Measurements from ENCODE around the gene GPR162.

DNA sequence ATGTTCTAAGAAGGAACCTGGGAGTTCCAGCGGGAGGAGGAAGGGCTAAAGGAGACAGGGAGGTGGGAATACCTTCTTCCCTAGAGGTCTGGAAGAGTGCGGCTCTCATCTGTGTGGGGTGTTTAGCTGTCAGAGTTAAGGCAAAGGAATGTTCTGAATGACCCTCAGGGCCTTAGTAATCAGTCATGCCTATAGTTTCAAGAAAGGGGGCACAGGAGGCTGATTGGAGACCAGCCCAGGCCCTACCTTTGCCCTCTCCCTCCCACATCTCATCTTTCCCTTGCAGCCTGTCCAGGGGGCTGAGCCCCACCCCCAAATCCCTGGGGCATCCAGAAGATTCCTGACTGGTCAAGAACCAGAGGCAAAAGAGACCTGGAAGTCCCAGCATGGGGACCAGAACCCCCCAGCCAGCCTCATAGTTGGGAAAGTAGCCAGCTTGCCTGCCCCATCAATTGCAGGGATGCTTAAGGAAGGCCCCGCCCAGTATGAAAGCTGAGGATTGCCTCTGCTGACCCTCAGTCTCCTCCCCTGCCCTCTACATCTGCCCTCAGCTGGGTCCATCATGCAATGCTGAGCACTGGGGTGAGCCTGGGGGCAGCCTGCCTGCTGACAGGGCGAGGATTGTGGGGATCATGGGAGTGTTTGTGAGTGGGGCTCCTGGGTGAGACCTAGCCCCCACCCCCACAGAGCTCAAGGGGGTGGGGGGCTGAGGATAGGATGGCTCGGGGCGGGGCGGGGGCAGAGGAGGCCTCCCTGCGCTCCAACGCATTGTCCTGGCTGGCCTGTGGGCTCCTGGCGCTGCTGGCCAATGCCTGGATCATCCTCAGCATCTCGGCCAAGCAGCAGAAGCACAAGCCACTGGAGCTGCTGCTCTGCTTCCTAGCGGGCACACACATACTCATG lies 1.8 kb downstream of the GPR162 start:
- TF ChIP-seq POLR2AphosphoS5 (IDR thresholded peaks at IDR 0.05; ENCODE audit: low read depth, low read length) (no peak), FOXP2 (optimal IDR thresholded peaks at IDR 0.05; ENCODE audit: borderline replicate concordance, extremely low read depth, extremely low read length, insufficient read depth) (no peak), SIN3A (IDR thresholded peaks at IDR 0.05; ENCODE audit: borderline replicate concordance, insufficient read depth, low read length) (no peak)
